ENCODE measurements around the gene FRMPD1.

FRMPD1 gene

DNA sequence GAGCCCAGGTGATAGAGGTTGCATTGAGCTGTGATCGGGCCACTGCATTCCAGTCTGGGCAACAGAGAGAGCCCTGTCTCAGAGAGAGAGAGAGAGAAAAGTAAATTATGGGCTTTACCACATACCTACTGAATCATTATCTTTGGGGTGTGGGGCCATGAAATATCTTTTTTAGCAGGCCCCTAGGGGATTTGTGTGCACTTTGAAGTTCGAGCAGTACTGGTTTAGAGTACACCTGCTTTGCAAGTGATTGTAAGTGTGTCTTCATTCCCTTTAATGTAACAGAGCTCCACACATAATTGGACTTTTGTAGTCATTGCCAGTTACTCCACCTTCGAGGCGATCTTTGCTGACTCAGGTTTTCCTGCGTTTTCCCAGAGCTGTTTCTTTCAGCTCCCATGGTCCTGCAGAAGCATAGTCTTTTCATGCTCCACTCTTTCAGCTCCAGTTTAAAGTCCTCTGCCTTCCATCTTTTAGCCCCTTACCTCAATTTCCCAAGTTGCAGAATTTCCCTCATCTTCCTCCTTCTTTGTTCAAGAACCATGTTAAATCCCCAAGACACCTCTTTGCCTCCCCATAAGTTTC lies 24.0 kb upstream of the FRMPD1 start:
- H3K4me3 ChIP-seq (ENCODE audit: low read depth, low read length): no peak overlapping the region
- in situ Hi-C loops (cut with HindIII; ENCODE audit: low sequenced_read_pairs): no loop called here
- TF ChIP-seq, protein P1, sequence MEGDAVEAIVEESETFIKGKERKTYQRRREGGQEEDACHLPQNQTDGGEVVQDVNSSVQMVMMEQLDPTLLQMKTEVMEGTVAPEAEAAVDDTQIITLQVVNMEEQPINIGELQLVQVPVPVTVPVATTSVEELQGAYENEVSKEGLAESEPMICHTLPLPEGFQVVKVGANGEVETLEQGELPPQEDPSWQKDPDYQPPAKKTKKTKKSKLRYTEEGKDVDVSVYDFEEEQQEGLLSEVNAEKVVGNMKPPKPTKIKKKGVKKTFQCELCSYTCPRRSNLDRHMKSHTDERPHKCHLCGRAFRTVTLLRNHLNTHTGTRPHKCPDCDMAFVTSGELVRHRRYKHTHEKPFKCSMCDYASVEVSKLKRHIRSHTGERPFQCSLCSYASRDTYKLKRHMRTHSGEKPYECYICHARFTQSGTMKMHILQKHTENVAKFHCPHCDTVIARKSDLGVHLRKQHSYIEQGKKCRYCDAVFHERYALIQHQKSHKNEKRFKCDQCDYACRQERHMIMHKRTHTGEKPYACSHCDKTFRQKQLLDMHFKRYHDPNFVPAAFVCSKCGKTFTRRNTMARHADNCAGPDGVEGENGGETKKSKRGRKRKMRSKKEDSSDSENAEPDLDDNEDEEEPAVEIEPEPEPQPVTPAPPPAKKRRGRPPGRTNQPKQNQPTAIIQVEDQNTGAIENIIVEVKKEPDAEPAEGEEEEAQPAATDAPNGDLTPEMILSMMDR (IDR thresholded peaks at IDR 0.05; ENCODE audit: low read depth, low read length): no peak
- no peak for DNase-seq (ENCODE audit: low read depth, low spot score)

- DNase-seq (ENCODE audit: low read depth, low spot score): no peak
- TF ChIP-seq, protein P1 (IDR thresholded peaks at IDR 0.05; ENCODE audit: low read depth, low read length): no peak
- no peak overlapping the region for H3K4me3 ChIP-seq (ENCODE audit: low read depth, low read length)
- in situ Hi-C loops (cut with HindIII; ENCODE audit: low sequenced_read_pairs): no loop called here
Measured at GRCh38 chr9:37632479-37632878, 18.3 kb upstream of the FRMPD1 start.

DNA sequence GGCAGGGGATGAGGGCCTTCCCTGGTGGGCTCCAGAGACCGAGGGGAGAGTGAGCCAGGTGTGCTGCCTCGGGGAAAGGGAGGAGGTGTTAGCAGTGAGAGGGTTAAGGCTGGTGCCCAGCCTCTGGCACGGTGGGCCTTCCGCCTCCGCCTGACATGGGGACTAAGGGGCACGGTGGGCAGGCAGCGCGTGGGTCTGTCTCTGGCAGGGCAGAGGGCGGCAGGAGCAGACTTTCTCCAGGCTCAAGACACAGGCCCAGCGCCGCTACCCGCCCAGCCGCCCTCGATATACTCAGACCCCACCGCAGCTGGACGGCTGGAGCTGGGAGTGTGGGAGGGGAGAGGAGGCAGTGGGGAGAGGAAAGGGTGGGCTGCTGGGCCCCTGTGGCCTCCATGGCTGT lies 14.9 kb upstream of the FRMPD1 start:
- H3K4me3 ChIP-seq (ENCODE audit: low read depth, low read length): no peak overlapping the region
- no peak for DNase-seq (ENCODE audit: low read depth, low spot score)
- TF ChIP-seq, protein P1 (IDR thresholded peaks at IDR 0.05; ENCODE audit: low read depth, low read length): no peak
- in situ Hi-C loops (cut with HindIII; ENCODE audit: low sequenced_read_pairs): no loop called here

DNA sequence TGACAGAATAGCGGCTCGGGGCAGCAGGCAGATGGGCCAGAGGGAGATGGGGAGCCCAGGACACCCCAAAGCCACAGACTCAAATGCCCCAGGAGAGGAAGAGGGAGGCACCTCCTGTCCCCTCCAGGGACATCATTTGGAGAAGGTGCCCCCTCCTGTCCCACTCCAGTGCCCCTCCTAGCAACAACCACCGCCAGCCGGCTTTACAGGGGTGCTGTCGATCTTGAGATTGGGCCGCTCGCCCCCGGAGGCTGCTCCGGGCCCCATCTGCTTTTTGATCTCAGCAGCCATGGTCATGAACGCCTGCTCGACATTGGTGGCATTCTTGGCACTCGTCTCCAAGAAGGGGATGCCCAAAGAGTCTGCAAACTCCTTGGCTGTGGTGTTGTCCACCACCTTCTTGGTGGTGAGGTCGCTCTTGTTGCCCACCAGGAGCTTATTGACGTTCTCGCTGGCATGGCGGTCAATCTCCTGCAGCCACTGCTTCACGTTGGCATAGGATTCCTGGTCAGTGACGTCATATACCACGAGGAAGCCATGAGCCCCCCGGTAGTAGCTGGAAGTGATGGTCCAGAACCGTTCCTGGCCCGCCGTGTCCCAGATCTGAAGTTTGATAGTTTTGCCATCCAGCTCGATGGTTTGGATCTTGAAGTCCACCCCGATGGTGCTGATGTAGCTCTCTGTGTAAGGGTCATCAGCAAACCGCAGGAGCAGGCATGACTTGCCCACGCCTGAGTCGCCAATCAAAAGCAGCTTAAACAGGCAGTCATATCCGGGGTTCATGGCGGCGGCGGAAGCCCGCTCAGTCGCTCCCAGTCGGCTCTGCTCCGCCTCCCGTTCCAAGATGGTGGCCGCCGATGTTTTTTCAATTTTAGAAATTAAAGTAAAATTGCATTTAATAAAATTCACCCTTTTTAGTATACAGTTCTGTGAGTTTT lies 14.0 kb upstream of the FRMPD1 start:
- in situ Hi-C loops (cut with HindIII; ENCODE audit: low sequenced_read_pairs): no loop called here
- H3K4me3 ChIP-seq (ENCODE audit: low read depth, low read length): no peak overlapping the region
- TF ChIP-seq, protein P1 (IDR thresholded peaks at IDR 0.05; ENCODE audit: low read depth, low read length): no peak
- DNase-seq (ENCODE audit: low read depth, low spot score): no peak

- TF ChIP-seq, protein P1 (IDR thresholded peaks at IDR 0.05; ENCODE audit: low read depth, low read length): no peak
- peak; percentile 1 for DNase-seq (ENCODE audit: low read depth, low spot score)
- no peak overlapping the region for H3K4me3 ChIP-seq (ENCODE audit: low read depth, low read length)
Measured at GRCh38 chr9:37639109-37639762, 11.5 kb upstream of the FRMPD1 start.

GRCh38 chr9:37639841-37640240 lies 10.9 kb upstream of the FRMPD1 start:
- no peak overlapping the region for H3K4me3 ChIP-seq (ENCODE audit: low read depth, low read length)
- in situ Hi-C loops (cut with HindIII; ENCODE audit: low sequenced_read_pairs): no loop called here
- no peak for DNase-seq (ENCODE audit: low read depth, low spot score)
- TF ChIP-seq, protein P1 (IDR thresholded peaks at IDR 0.05; ENCODE audit: low read depth, low read length): no peak

More at GRCh38 chr9:37639109-37639762, 11.5 kb upstream of the FRMPD1 start:
- in situ Hi-C loops (cut with HindIII; ENCODE audit: low sequenced_read_pairs): no loop called here
